DND-41 (cell line): Measurements from ENCODE around the gene FN3KRP.

ENCODE experiments used
- ATAC-seq: fragments of 200-7000 bp; cut with Tn5 transposase; 3 replicates; pipeline ENCODE4 v1.9.1; 2021; ENCODE audit warnings: low read depth; ENCODE audit not compliant: insufficient read depth
- DNase-seq: peaks from one replicate; pipeline ENCODE4 v3.0.0-alpha.2; 2020
- H2AFZ ChIP-seq: 2 replicates; pipeline ENCODE4 v1.6.0; 2012; ENCODE audit warnings: low read depth, low read length
- H3K27ac ChIP-seq: 2 replicates; pipeline ENCODE4 v1.5.1; 2012; ENCODE audit warnings: low read length, inconsistent platforms
- H3K27me3 ChIP-seq: fragments of 200-600 bp; sonication (generic); 2 replicates; pipeline ENCODE4 v1.6.0; 2012; ENCODE audit warnings: low read length, mild to moderate bottlenecking, inconsistent platforms; ENCODE audit not compliant: insufficient read depth, poor library complexity
- H3K36me3 ChIP-seq: 2 replicates; pipeline ENCODE4 v1.5.1; 2012; ENCODE audit warnings: low read length, inconsistent platforms; ENCODE audit not compliant: insufficient read depth
- H3K4me1 ChIP-seq: 2 replicates; pipeline ENCODE4 v1.5.1; 2012; ENCODE audit warnings: mild to moderate bottlenecking, low read length; ENCODE audit not compliant: insufficient read depth
- H3K4me2 ChIP-seq: 2 replicates; pipeline ENCODE4 v1.6.0; 2012; ENCODE audit warnings: mild to moderate bottlenecking, moderate library complexity, low read length, inconsistent platforms; ENCODE audit not compliant: insufficient read depth
- H3K4me3 ChIP-seq, 2 experiments: fragments of 200-600 bp in 1 of 2; shearing (Covaris generic) in 1 of 2; 2 replicates each; pipeline ENCODE4 v1.5.1; 2012 to 2016; ENCODE audit warnings: inconsistent platforms in 2 of 2, low read length in 2 of 2, mild to moderate bottlenecking in 2 of 2, low read depth in 1 of 2, moderate library complexity in 1 of 2
- H3K79me2 ChIP-seq: 2 replicates; pipeline ENCODE4 v1.6.0; 2012; ENCODE audit warnings: low read length, inconsistent platforms; ENCODE audit not compliant: insufficient read depth
- H3K9ac ChIP-seq: 2 replicates; pipeline ENCODE4 v1.6.0; 2012; ENCODE audit warnings: low read depth, mild to moderate bottlenecking, inconsistent platforms, low read length, moderate library complexity
- H3K9me3 ChIP-seq: 2 replicates; pipeline ENCODE4 v1.5.1; 2012; ENCODE audit warnings: low read length, moderate library complexity, mild to moderate bottlenecking, inconsistent platforms; ENCODE audit not compliant: insufficient read depth, severe bottlenecking
- H4K20me1 ChIP-seq: 2 replicates; pipeline ENCODE4 v1.6.0; 2012; ENCODE audit warnings: low read length; ENCODE audit not compliant: insufficient read depth
- EZH2 ChIP-seq: IDR thresholded peaks from 3 replicates; pipeline ENCODE4 v1.6.1; 2012; ENCODE audit warnings: borderline replicate concordance, low read depth, mild to moderate bottlenecking, moderate library complexity, low read length, inconsistent platforms; ENCODE audit not compliant: severe bottlenecking
- TF ChIP-seq, protein P1 (sequence below): IDR thresholded peaks from 2 replicates; pipeline ENCODE4 v1.5.1; 2012; ENCODE audit warnings: borderline replicate concordance, low read length, moderate library complexity, mild to moderate bottlenecking; ENCODE audit not compliant: poor library complexity, severe bottlenecking; ENCODE audit errors: extremely low read depth

The FN3KRP gene

DNA sequence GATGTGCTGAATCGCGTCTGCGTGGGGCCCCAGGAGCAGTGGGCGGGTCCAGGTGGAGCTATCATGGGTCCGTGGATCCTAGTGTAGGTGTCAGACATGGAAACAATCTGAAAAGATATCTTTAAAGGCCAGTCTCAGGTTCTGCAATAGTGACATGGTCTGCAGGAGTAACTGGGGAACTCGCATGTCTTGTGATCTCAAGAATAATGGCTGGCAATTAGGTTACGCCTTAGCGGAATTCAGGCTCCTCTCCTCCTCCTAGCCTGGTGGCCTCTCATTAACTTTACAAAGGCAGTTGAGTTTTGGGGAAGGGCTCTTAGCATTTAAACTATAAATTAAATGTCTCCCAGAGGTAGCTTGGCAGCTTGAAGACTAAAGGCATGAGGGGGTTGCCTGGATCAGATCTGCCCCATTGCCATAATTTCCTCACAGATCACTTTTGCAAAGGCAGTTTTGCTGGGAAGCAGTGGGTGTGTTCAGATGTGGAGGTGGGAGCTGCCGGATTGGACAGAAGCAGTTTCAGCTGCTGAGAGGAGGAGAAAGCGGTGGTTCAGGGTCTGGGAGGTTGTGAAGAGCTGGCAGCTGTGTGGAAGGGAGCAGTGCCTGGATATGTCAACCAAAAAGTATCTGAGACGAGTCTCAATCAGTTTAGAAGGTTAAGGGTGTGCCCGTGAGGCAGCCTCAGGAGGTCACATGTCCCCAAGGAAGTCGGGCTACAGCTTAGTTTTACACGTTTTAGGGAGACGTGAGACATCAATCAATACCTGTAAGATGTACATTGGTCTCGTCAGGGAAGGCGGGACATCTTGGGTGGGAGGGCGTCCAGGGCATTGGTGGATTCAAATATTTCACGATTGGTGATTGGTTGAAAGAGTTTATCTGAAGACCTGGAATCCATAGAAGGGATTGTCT lies 38.0 kb downstream of the FN3KRP start:
- peak overlapping the region in 1 of 2 experiments; percentile 84; a peak in 1 of 4 replicates for H3K4me3 ChIP-seq
- no peaks in the 10 kb centered on the region for H3K27me3 ChIP-seq
- peaks cover 33% of the 10 kb centered on the region; the same call in 1 of the 2 replicates for H4K20me1 ChIP-seq
- peaks cover 36% of the 10 kb centered on the region for H3K36me3 ChIP-seq
- H2AFZ ChIP-seq = no peak overlapping the region
- H3K4me1 ChIP-seq = peaks cover 30% of the 10 kb centered on the region
- ATAC-seq (no peak), DNase-seq (no peak)
- no peaks in the 10 kb centered on the region for H3K9me3 ChIP-seq
- TF ChIP-seq, protein P1, sequence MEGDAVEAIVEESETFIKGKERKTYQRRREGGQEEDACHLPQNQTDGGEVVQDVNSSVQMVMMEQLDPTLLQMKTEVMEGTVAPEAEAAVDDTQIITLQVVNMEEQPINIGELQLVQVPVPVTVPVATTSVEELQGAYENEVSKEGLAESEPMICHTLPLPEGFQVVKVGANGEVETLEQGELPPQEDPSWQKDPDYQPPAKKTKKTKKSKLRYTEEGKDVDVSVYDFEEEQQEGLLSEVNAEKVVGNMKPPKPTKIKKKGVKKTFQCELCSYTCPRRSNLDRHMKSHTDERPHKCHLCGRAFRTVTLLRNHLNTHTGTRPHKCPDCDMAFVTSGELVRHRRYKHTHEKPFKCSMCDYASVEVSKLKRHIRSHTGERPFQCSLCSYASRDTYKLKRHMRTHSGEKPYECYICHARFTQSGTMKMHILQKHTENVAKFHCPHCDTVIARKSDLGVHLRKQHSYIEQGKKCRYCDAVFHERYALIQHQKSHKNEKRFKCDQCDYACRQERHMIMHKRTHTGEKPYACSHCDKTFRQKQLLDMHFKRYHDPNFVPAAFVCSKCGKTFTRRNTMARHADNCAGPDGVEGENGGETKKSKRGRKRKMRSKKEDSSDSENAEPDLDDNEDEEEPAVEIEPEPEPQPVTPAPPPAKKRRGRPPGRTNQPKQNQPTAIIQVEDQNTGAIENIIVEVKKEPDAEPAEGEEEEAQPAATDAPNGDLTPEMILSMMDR = no peak
- no peak for TF ChIP-seq EZH2
- H3K9ac ChIP-seq = peak overlapping the region; percentile 24
- H3K27ac ChIP-seq = peak overlapping the region; percentile 44; the same call in 1 of the 2 replicates
- peak overlapping the region; percentile 94 for H3K4me2 ChIP-seq
- H3K79me2 ChIP-seq = peaks cover 57% of the 10 kb centered on the region

DNA sequence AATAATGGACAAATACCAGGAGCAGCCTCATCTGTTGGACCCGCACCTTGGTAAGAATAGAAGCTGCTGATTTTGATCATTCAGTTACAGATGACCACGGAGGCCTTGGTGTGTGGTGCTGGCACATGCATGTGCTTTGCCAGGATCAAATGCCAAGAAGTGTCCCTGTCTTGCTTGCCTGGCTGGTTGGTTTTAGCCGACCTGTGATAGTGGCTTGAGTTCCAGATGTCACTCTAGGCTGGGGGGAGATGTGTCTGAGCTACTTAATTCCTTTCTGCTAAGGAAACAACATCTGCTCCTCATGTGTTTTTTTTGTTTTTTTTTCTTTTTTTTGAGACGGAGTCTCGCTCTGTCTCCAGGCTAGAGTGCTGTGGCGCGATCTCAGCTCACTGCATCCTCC lies 39.7 kb downstream of the FN3KRP start:
- H3K79me2 ChIP-seq = peaks cover 64% of the 10 kb centered on the region
- ATAC-seq (no peak), DNase-seq (no peak)
- H3K4me3 ChIP-seq = no peak overlapping the region
- H4K20me1 ChIP-seq = peaks cover 33% of the 10 kb centered on the region; the same call in 1 of the 2 replicates
- peaks cover 30% of the 10 kb centered on the region for H3K4me1 ChIP-seq
- H3K27ac ChIP-seq = no peak overlapping the region
- no peak overlapping the region for H3K4me2 ChIP-seq
- no peaks in the 10 kb centered on the region for H3K9me3 ChIP-seq
- no peak overlapping the region for H3K9ac ChIP-seq
- no peaks in the 10 kb centered on the region for H3K27me3 ChIP-seq
- peaks cover 48% of the 10 kb centered on the region for H3K36me3 ChIP-seq
- no peak overlapping the region for H2AFZ ChIP-seq
- TF ChIP-seq, protein P1 = no peak
- no peak for TF ChIP-seq EZH2

DNA sequence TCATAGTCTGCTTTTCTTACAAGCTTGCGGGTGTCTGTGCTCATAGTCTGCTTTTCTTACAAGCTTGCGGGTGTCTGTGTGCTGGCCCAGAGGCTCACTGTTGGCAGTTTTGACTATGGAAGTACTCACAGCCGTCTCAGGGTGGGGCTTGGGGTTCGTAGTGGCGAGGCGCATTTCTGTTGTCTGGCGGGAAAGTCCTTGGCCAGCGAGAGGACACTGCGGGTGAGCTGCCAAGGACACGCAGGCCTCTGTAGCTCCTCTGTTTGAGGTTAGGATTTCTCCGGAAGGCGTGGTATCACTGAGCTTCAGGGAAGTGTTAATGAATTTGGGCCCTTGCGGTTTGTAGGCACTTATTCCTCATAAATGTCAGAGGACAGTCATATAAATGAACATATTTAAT lies 48.9 kb downstream of the FN3KRP start:
- Histone ChIP-seq H3K4me1 (no peaks in the 10 kb centered on the region), H3K27ac (no peak overlapping the region), H2AFZ (no peak overlapping the region), H3K27me3 (no peaks in the 10 kb centered on the region), H3K79me2 (peaks cover 20% of the 10 kb centered on the region; the same call in 1 of the 2 replicates), H3K9me3 (no peaks in the 10 kb centered on the region), H4K20me1 (no peaks in the 10 kb centered on the region; the same call in 1 of the 2 replicates), H3K36me3 (peaks cover 80% of the 10 kb centered on the region), H3K4me3 (no peak overlapping the region), H3K4me2 (no peak overlapping the region), H3K9ac (no peak overlapping the region)
- TF ChIP-seq, protein P1 = no peak
- no peak for TF ChIP-seq EZH2
- ATAC-seq (no peak), DNase-seq (no peak)
